C4-2B (cell line): ENCODE results near the gene URI1.

ENCODE experiments used
- ZFX ChIP-seq: fragments of 450-650 bp; IDR thresholded peaks from 2 replicates; pipeline ENCODE4 v1.6.1; 2017
- TF ChIP-seq, protein P1 (sequence below): fragments of 450-650 bp; conservative IDR thresholded peaks from 2 replicates; pipeline ENCODE4 v1.5.1; 2017; ENCODE audit warnings: mild to moderate bottlenecking

DNA sequence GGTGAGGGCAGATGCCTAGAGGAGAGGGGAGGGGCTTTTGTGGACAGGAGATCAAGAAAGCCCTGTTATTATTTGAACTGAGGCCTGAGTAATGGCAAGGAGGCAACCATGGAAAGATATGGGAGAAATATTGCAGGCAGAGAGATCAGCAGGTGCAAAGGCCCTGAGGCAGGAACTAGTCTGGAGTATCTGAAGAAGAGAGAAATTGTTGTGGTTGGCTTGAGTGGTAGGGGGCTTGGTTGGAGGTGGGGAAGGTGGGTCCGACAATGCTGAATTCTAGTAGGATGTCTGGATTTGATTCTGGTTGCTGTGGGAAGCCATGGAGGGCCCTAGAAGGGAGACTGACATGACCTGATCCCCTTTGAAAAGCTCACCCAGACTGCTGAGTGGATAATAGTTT is 2.4 kb upstream of the URI1 start:
- TF ChIP-seq, protein P1, sequence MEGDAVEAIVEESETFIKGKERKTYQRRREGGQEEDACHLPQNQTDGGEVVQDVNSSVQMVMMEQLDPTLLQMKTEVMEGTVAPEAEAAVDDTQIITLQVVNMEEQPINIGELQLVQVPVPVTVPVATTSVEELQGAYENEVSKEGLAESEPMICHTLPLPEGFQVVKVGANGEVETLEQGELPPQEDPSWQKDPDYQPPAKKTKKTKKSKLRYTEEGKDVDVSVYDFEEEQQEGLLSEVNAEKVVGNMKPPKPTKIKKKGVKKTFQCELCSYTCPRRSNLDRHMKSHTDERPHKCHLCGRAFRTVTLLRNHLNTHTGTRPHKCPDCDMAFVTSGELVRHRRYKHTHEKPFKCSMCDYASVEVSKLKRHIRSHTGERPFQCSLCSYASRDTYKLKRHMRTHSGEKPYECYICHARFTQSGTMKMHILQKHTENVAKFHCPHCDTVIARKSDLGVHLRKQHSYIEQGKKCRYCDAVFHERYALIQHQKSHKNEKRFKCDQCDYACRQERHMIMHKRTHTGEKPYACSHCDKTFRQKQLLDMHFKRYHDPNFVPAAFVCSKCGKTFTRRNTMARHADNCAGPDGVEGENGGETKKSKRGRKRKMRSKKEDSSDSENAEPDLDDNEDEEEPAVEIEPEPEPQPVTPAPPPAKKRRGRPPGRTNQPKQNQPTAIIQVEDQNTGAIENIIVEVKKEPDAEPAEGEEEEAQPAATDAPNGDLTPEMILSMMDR, result no peak
- TF ChIP-seq ZFX, result no peak
